GM15510 (cell line): ENCODE data around the gene ADAMTS2.

Source experiments
- POLR2A ChIP-seq: IDR thresholded peaks from 3 replicates; pipeline ENCODE4 v1.6.1; 2011; ENCODE audit warnings: borderline replicate concordance; ENCODE audit not compliant: insufficient read length; ENCODE audit errors: extremely low read depth

Gene ADAMTS2

DNA sequence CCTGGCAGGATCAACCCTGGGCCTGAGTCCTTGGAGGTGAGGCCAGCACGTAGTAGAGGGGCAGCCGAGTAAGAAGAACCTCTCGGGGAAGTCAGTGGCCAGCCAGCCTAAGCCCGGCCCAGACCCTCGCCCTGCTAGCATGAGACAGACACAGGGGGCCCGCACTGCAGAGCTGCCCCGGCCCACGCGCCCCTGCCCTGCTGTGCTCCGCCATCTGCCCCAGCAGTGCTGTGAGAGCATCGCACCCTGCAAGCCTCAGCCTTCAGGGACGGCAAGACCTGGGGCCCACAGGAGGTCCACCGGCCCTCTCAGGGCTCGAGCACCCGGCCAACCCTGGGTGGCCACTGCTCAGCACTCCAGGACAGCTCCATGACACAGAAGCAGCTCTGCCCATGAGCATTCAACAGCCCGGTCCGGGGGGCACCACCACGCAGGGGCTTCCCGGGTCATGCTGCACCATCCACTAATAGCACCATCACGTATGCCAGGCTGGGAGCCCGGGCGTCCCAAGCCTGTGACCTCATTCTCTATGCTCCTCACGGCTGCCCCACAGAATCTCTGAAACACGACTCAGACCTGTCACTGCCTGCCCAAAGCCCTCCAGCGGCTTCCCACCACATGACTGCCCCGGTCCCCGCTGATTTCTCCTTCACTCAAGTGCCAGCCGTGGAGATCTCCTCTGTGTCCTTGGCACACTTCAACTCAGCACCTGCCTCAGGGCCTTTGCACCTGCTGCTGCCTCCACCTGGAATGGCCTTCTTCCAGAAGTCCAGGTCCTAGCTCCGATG, 38.1 kb downstream of the ADAMTS2 start:
- no peak for TF ChIP-seq POLR2A

DNA sequence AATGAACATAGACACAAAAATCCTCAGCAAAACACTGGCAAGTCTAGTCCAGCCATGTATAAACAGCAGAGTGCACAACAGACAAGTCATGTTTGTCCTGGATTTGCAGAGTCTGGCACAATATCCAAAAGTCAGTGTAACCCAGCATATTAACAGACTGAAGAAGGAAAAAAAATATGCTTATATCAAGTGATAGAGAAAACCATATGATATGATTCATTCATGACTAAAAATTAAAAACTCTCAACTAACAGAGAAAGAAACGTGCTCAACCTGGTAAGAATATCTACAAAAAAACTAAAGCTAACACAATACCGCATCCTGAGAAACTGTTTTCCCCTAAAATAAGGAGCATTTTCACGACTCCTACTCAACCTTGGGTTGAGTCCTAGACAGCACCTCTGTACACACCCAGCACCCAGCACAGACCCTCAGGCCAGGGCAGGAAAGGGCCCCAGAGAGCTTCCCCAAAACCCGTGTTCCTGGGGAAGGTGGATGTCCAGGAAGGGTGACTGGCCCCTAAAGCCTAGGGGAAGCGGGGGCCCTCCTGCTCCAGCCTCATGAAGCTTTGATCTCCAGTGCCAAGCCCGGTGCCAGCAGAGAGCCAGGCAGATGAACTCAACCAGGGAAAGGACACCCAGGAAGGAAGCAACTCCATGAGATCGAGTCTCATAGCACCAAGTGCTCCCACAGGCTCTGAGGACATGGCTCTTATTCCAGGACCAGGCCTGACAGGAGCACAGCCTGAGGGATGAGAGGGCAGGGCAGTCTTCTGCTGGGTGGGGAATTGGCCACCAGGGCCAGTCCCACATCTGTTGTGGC, 38.9 kb downstream of the ADAMTS2 start:
- no peak for TF ChIP-seq POLR2A

DNA sequence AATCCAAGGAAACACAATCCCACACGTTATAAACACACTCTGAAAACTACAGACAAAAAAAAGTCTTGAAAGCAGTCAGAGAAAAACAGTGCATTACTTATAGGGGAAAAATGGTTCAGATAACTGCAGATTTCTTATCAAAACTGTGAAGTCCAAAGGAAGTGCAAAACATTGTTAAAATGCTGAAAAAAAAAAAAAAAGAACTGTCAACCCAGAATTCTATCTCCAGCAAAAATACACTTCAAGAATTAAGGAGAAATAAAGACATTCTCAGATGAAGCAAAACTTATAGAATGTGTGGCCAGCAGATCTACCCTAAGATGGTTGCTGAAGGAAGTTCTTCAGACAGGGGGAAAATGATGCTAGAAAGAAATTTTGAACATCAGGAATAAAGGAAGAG, 40.4 kb downstream of the ADAMTS2 start:
- no peak for TF ChIP-seq POLR2A

DNA sequence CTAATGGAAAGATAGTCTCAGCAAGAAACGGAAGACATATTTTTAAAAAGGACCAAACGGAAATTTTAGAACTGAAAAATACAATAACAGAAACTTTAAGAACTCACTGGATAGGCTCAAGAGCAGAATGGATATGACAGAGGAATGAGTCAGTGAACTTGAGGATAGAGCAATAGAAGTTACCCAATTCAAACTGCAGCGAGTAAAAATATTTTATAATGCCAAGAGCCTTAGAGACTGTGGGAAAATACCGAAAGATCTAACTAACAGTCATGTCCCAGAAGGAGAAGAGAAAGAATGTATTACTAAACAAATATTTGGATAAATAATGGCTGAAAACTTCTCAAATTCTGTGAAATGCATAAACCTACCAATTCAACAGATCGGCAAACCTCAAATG, 40.8 kb downstream of the ADAMTS2 start:
- TF ChIP-seq POLR2A, result no peak

- no peak for TF ChIP-seq POLR2A
Measured at GRCh38 chr5:179303451-179304200, 41.6 kb downstream of the ADAMTS2 start.

DNA sequence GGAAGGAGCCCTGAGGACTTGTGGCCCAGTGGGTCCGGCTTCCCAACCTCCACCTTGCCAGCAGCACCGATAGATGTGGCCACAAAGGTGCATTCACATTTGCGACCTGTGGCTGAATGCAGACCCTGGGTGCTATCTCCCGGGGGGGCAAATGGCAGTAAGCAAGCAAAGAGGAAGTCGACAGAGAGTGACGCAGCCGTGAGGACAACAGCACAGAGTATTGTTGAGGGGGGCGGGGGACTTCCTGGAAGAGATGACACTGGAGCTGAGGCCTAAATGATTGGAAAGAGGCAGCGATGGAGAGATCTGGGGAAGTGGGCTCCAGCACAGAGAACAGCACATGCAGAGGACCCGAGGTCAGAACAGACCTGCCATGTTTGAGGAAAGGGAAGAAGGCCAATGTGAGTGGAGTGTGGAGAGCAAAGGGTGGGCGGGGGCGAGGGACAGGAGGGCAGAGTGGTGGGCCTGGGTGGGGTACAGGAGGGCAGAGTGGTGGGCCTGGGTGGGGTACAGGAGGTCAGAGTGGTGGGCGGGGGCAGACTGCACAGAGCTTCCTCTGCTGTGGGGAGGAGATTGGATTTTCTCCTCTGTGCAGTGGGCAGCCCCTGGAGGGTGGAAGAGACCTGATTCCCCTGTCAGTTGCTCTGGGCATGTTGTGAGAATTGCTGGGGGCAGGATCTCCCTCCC, 42.6 kb downstream of the ADAMTS2 start:
- no peak for TF ChIP-seq POLR2A

GRCh38 chr5:179301796-179302195, 43.5 kb downstream of the ADAMTS2 start:
- TF ChIP-seq POLR2A, result no peak

DNA sequence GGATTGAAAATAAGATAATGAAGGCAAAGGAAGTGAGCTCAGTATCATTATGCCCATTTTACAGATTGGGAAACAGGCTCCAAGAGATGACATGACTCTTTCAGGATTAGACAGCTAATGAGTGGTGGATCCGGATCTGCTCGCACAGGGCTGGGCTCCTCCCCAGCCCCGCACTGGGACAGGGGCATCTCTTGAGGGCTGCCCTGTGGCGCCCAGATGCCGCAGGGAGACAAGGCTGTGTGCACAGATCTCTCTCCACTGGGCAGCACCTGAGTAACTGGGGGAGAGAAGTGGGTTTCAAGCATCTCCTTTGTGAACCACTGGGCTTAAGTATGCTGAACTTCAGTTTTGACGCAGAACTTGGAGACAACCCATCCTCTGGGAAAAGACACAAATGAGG, 43.9 kb downstream of the ADAMTS2 start:
- TF ChIP-seq POLR2A, result no peak

DNA sequence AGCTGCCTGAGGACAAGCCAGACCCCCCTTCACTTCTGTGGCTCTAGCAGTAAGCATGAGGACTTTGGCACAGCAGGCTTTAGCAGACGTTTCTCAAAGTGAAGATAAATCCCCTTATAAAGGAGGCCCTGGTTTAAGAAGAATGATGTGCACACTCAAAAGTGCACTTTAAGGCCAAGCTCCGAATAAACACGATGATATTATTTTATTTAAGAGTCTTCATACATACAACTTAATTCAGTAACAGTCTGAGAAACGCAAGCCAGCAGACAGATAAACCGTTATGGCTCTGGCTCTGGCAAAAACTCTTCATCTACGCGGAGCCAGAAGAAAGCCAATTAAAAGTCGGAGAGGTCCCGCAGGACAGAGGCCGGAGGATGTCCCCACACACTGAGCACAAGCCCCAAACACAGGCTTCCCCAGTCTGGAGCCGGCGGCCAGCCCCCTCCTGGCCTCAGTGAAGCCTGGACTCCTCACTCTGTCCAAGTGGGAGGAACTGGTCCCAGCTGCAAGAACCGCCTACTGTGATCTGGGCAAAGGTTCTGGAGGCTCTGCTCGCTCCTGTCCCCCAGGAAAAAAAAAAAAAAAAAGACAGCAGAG, 44.6 kb downstream of the ADAMTS2 start:
- TF ChIP-seq POLR2A, result no peak

- TF ChIP-seq POLR2A, result no peak
Measured at GRCh38 chr5:179298181-179298993, 46.9 kb downstream of the ADAMTS2 start.

DNA sequence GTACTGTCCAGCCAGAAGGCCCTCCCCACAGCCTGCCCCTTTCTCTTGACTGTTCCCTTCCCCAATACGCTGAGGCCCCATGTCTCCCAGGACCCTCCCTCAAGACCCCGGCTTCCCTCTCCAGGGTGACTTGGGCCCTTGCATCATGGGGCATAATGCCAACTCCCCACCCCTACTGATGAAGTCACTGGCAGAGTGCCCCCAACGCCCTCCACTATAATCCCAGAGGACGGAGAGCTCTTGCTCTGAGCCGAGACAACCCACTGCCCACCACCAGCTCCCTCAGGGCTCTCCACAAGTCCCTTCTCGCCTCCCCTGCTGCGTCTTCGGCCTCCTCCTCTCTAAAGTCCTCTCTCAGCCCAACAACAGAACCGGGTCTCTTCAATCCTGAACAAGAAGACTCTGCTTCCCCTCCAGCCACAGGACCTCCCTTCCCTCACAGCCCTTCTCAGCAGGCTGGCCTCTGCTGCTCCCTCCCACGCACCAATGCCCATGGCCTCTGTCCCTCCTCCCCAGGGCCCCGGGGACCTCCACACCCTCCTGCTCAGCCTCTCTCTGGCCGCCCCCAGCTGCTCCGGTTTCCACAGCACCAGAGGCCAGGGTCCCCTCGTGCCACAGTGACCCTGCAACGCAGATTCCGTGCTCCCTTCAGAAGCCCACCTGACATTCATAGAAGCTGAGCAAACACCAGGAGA, 47.6 kb downstream of the ADAMTS2 start:
- no peak for TF ChIP-seq POLR2A

GRCh38 chr5:179297026-179297425, 48.2 kb downstream of the ADAMTS2 start:
- TF ChIP-seq POLR2A, result no peak
